Measurements from ENCODE around the gene B3GNT5.

Gene B3GNT5

GRCh38 chr3:183295211-183295610 is 42.2 kb downstream of the B3GNT5 start:
- no peak for DNase-seq

GRCh38 chr3:183296944-183297343 is 43.9 kb downstream of the B3GNT5 start:
- no peak for DNase-seq

GRCh38 chr3:183298701-183299153 is 45.7 kb downstream of the B3GNT5 start:
- DNase-seq = no peak

- DNase-seq = no peak
Measured at GRCh38 chr3:183299976-183300375, 46.9 kb downstream of the B3GNT5 start.

GRCh38 chr3:183300996-183301562 is 48.0 kb downstream of the B3GNT5 start:
- no peak for DNase-seq

- DNase-seq = no peak
Measured at GRCh38 chr3:183301937-183302580, 49.0 kb downstream of the B3GNT5 start.

- no peak for DNase-seq
Measured at GRCh38 chr3:183303690-183304089, 50.6 kb downstream of the B3GNT5 start.

GRCh38 chr3:183306798-183307671 is 54.0 kb downstream of the B3GNT5 start:
- DNase-seq = peak; percentile 14

GRCh38 chr3:183307749-183308148 is 54.7 kb downstream of the B3GNT5 start:
- DNase-seq = no peak

GRCh38 chr3:183308751-183309150 is 55.7 kb downstream of the B3GNT5 start:
- no peak for DNase-seq

- DNase-seq = no peak
Measured at GRCh38 chr3:183309276-183309675, 56.2 kb downstream of the B3GNT5 start.

GRCh38 chr3:183310936-183311335 is 57.9 kb downstream of the B3GNT5 start:
- DNase-seq = no peak

- DNase-seq = no peak
Measured at GRCh38 chr3:183312433-183312832, 59.4 kb downstream of the B3GNT5 start.

GRCh38 chr3:183313351-183313750 is 60.3 kb downstream of the B3GNT5 start:
- DNase-seq = no peak

- no peak for DNase-seq
Measured at GRCh38 chr3:183313764-183314163, 60.7 kb downstream of the B3GNT5 start.

GRCh38 chr3:183315739-183316138 is 62.7 kb downstream of the B3GNT5 start:
- no peak for DNase-seq

GRCh38 chr3:183317271-183317670 is 64.2 kb downstream of the B3GNT5 start:
- no peak for DNase-seq

- DNase-seq = no peak
Measured at GRCh38 chr3:183317886-183318865, 65.1 kb downstream of the B3GNT5 start.

- no peak for DNase-seq
Measured at GRCh38 chr3:183318877-183319276, 65.8 kb downstream of the B3GNT5 start.

GRCh38 chr3:183319371-183319770 is 66.3 kb downstream of the B3GNT5 start:
- no peak for DNase-seq

Data from CD4-positive, alpha-beta T cell treated with Interleukin-17A for 4 hours (primary cell).